Measurements from ENCODE around the gene COL9A2.
A peak's percentile ranks its signal among the peaks of the same experiment; 100 is the strongest.
"Not testable (repeated sequence)": the region's sequence is repeated elsewhere in the genome, so short reads cannot be mapped to it uniquely, and the experiment has no call there.

Gene COL9A2

DNA sequence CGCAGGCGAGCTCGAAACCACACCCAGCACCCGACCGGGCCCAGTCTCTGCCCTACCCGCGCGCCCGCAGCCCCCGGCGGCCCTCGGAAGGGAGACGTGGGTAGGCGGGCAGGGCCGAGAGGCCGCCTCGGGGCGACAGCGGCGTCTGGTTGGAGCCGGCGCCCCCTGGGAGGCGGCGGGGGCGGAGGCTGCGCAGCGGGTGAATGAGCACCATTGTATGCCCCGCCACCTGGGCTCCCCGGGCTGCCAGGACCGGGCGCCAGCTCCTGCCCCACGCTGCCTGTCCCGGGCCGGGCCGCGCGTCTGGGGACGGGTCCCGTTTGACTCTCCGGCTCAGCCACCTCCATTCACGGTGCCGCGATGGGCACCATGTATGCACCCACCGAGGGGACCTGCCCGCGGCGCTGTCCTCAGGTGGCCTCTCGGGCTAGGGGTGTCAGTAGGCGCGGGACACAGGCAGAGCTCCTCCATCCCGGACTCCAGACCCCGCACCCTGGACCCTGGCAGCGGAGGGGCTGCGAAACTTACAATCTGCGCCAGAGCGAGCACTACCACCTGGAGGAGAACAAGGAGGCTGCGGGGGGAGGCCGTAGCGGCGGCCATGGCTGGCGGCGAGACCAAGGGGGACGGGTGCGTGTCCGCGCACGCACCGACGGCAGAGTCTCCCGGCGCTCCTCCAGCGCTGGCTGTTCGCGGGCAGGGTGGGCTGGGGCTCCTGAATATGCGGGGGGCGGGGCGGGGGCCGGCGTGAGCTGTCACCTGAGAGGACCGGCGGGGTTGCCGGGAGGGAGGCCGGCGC, at the start of gene COL9A2:
TSS of gene COL9A2 (minus strand) at position 692 of the 799 bp plus-strand sequence. CDS start at position 603, 89 bp downstream.
- peak; percentile 71 for DNase-seq

DNA sequence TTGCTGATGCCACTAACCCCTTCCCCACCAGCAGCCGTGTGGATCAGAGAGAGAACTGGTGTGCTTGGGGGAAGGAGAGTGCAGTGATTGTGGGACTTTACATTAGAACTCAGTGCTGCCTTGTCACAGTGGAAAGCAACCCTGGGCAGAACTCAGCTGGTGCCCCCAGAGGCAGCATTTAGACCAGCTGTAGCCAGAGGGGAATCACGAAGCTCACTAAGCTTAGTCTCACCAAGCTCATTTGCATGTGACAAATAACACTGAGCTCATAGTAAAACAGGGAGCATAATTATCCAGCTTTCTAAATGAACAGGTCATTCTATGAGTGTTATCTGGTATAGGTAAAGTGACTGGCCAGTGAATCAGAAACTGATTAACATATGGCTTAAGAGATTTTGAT, 46.6 kb upstream of the COL9A2 start:
- DNase-seq = no peak

GRCh38 chr1:40362699-40363098, 45.6 kb upstream of the COL9A2 start:
- DNase-seq = no peak

GRCh38 chr1:40362199-40362598, 45.1 kb upstream of the COL9A2 start:
- DNase-seq = no peak

- DNase-seq = no peak
Measured at GRCh38 chr1:40361637-40362036, 44.6 kb upstream of the COL9A2 start.

GRCh38 chr1:40361201-40361600, 44.1 kb upstream of the COL9A2 start:
- no peak for DNase-seq

DNA sequence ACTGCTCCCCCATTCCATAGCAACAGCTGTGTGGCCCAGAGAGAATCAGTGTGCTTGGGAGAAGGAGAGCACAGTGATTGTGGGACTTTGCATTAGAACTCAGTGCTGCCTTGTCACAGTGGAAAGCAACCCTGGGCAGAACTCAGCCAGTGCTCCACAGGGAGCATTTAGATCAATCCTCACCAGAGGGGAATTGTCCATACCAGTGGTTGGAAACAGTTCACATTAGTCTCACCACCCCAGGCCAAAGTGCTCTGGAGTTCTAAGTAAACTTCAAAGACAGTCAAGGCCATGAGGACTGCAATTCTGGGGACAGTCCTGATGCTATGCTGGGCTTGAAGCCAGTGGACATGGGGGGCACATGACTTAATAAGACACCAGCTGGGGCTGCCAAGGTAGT, 43.5 kb upstream of the COL9A2 start:
- DNase-seq = no peak

DNA sequence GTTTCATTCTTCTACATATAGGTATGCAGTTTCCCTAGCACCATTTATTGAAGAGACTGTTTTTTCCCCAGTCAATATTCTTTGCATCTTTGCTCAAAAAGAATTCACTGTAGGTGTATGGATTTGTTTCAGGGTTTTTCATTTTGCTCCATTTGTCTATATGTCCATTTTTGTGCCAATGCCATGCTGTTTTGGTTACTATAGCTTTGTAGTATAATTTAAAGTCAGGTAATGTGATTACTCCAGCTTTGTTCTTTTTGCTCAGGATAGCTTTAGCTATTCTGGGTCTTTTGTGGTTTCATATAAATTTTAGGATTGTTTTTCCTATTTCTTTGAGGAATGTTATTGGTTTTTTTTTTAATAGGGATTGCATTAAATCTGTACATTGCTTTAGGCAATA, 40.5 kb upstream of the COL9A2 start:
- no peak for DNase-seq

DNA sequence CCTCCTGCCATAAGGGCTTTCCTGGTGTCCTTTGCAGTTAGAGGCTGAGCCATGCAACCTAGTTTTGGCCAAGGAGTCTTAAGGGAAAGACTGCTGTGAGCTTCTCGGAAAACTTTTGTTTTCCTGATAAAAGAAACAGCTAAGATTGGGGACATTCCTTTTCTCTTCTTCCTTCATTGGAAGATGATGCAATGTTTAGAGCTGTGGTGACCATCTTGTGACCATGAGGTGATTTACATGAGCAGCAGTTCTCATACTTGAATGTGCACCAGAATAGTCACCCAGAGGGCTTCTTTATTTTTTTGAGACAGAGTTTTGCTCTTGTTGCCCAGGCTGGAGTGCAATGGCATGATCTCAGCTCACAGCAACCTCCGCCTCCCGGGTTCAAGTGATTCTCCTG, 36.0 kb upstream of the COL9A2 start:
- no peak for DNase-seq

GRCh38 chr1:40352126-40352525, 35.0 kb upstream of the COL9A2 start:
- DNase-seq = no peak

- DNase-seq = no peak
Measured at GRCh38 chr1:40351124-40351523, 34.0 kb upstream of the COL9A2 start.

DNA sequence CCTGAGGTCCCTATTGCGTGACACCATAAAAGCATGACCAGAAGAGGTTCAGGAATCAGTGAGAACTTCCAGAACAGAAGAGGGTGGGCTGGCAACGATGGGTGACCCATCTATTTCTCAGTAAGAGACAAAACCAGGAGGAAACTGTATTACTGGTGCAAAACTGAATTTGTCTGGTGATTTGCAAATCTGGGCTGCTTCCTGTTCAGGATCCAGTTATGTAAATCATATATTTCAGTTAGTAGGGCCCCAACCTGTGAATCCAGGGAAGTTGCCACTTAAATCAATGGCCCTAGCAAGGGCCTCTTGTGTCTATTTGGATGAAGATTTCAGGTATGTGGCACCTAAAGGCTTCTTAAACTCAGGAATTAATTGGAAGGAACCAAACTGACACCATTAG, 33.3 kb upstream of the COL9A2 start:
- no peak for DNase-seq

GRCh38 chr1:40344597-40344996, 27.5 kb upstream of the COL9A2 start:
- DNase-seq = no peak

DNA sequence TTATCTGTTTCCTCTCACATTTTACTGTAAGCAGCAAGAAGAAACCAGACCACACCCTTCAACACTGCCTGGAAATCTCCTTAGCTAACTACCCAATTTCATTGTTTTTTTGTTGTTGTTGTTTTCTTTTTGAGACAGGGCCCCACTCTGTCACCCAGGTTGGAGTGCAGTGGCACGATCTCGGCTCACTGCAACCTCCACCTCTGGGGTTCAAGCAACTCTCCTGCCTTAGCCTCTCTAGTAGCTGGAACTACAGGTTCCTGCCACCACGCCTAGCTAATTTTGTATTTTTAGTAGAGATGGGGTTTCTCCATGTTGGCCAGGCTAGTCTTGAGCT, 25.3 kb upstream of the COL9A2 start:
- DNase-seq = not testable (repeated sequence)

DNA sequence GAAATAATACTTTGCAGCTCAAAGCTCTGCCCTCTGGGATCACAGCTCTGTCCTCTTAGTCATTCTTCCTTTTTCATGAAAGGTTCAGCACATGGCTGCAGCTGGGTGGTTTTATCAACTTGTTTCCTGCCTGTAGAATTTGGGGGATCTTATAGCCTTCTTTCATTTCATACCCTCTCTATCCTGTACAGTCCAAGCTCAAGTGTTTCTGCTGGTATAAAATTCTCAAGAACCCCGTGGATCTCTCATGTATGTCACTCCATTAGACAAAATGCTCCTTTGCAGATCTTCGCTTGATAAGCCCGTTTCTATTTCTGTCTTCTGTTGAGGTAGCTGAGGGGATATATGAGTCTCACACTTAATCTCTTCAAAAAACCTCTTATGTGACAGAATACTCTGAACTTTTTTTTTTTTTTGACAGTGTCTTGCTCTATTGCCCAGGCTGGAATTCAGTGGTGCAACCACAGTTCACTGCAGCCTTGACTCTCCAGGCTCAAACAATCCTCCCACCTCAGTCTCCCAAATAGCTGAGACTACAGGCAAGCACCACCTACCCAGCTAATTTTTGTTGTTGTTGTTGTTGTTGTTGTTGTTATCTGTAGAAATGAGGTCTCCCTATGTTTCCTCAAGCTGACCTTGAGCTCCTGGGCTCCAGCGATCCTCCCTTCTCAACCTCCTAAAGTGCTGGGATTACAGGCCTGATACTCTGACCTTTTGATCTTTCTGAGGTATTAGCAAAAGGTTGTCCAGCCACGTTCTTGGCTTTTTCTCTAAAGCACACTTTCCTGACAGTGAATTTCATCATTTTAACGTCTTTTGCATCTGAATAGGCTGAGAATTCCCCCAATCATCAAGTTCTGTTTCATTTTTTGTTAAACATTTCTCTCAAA, 24.6 kb upstream of the COL9A2 start:
- DNase-seq = no peak

- no peak for DNase-seq
Measured at GRCh38 chr1:40339420-40340323, 22.6 kb upstream of the COL9A2 start.

- peak; percentile 84 for DNase-seq
Measured at GRCh38 chr1:40338745-40339419, 21.8 kb upstream of the COL9A2 start.

- no peak for DNase-seq
Measured at GRCh38 chr1:40337443-40337842, 20.4 kb upstream of the COL9A2 start.

DNA sequence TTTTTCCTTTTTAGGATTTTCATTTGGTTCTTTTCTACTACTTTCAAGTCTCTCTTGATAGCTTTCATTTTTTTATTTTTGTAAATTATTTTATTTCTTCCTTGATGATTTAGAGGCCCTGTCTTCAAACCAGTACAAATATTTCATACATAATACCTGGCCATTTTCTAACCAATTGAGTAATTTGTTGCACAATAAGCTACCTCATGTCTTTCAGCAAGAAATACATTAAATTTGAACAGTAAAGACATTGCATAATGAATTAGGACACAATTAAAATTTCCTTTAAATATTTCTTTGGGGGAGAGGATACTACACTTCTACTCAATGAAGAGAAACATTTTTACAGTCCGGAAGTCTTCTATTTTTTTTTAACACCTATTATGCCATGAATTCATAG, 15.6 kb upstream of the COL9A2 start:
- no peak for DNase-seq

GRCh38 chr1:40331403-40331802, 14.3 kb upstream of the COL9A2 start:
- DNase-seq = not testable (repeated sequence)

DNA sequence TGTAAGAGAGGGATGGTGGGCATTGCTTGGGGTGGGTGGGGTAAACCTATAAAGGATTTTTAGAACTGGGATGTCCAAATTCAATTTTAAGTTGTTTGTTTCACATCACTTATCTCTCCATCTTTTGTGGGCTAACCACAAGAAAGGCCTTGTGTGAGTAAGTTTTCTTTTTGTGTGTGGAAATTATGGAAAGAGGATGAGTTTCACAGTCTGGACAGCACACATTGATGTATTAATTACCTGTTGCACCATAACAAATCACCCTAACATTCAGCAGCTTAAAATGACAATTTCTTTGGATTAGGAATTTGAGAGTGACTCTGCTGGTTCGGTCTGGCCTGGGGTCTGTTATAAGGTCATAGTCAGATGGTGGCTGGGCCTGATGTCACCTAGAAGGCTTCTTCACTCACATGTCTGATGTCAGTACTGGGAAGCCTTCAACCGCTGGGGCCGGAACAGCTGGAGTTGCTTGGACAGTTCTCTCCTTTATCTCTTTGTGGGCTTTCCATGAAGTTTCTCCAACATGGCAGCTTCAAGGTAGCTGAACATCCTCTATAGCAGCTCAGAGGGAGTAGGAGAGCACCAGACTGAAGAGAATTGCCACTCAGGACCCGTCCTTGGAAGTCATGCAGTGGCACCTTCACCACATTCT, 2.0 kb upstream of the COL9A2 start:
- DNase-seq = no peak

- DNase-seq = no peak
Measured at GRCh38 chr1:40318476-40318875, 1.4 kb upstream of the COL9A2 start.

Measured in left hindlimb (tissue), 1 donor.